H1 (cell line): ENCODE data around the gene COL8A1.

Experiments
- EP300 ChIP-seq, 2 experiments: IDR thresholded peaks; 1 replicate in 1 of 2; 2 replicates in 1 of 2; pipeline ENCODE4 v1.6.1; 2011 to 2012; ENCODE audit warnings: low read depth in 2 of 2, low read length in 2 of 2, mild to moderate bottlenecking in 2 of 2, borderline replicate concordance in 1 of 2, inconsistent platforms in 1 of 2, moderate library complexity in 1 of 2
- SP1 ChIP-seq: IDR thresholded peaks from 2 replicates; pipeline ENCODE4 v1.6.1; 2011; ENCODE audit warnings: low read depth, low read length
- TAF1 ChIP-seq: IDR thresholded peaks from 2 replicates; pipeline ENCODE4 v1.6.1; 2011; ENCODE audit warnings: mild to moderate bottlenecking, low read depth, low read length

GRCh38 chr3:99620976-99621375 lies 17.4 kb upstream of the COL8A1 start:
- TF ChIP-seq TAF1 (no peak), SP1 (no peak), EP300 (IDR thresholded peaks at IDR 0.05; ENCODE audit: borderline replicate concordance in 1 of 2, low read depth in 2 of 2, low read length in 2 of 2) (no peak)
